Kidney (tissue), 14 donors: ENCODE data around the gene FAIM. TPM values are rescaled to one million over a fixed set of nuclear protein-coding genes. Genes with fewer than 3 reads are reported as not detected.
"Not testable (repeated sequence)": the region's sequence is repeated elsewhere in the genome, so short reads cannot be mapped to it uniquely, and the experiment has no call there.

Experiments used
- DNase-seq, 5 donors: peaks; one replicate each; pipeline ENCODE4 v3.0.0-alpha.2; 2013 to 2020
- FAIRE-seq: peaks from 2 replicates; lab custom pipeline; 2012; peaks lifted over from hg19 to GRCh38; lab: Jason Lieb, UNC
- H3K27ac ChIP-seq, 2 donors: one replicate each; pipeline ENCODE4 v1.7.0; 2013; ENCODE audit warnings: low read depth in 2 of 2, low read length in 2 of 2, inconsistent platforms in 1 of 2
- H3K27me3 ChIP-seq: one replicate; pipeline ENCODE4 v1.7.1; 2013; ENCODE audit warnings: low read length, inconsistent platforms; ENCODE audit not compliant: control insufficient read depth, insufficient read depth
- H3K36me3 ChIP-seq, 3 donors: one replicate each; pipeline versions ENCODE4 v1.7.0 to v1.7.1; 2013; ENCODE audit warnings: low read length in 3 of 3, control low read depth in 1 of 3, inconsistent platforms in 1 of 3; ENCODE audit not compliant: insufficient read depth in 3 of 3, control insufficient read depth in 2 of 3
- H3K4me1 ChIP-seq, 3 donors: one replicate each; pipeline versions ENCODE4 v1.7.0 to v1.7.1; 2013; ENCODE audit warnings: low read length in 3 of 3, inconsistent platforms in 1 of 3, low read depth in 1 of 3; ENCODE audit not compliant: control insufficient read depth in 2 of 3, insufficient read depth in 2 of 3
- H3K4me3 ChIP-seq, 3 donors: one replicate each; pipeline versions ENCODE4 v1.7.0 to v1.8.1; 2013; ENCODE audit warnings: low read length in 3 of 3, control low read depth in 1 of 3, inconsistent platforms in 1 of 3
- H3K9ac ChIP-seq, 3 donors: one replicate each; pipeline versions ENCODE4 v1.7.0 to v1.7.1; 2013; ENCODE audit warnings: low read length in 3 of 3, control low read depth in 1 of 3, inconsistent platforms in 1 of 3
- H3K9me3 ChIP-seq, 3 donors: one replicate each; pipeline versions ENCODE4 v1.7.0 to v1.7.1; 2013; ENCODE audit warnings: low read length in 3 of 3, control low read depth in 1 of 3, inconsistent platforms in 1 of 3; ENCODE audit not compliant: control insufficient read depth in 2 of 3, insufficient read depth in 1 of 3
- CTCF ChIP-seq: IDR thresholded peaks from 3 replicates; pipeline ENCODE4 v1.5.1; 2012; ENCODE audit warnings: mild to moderate bottlenecking, moderate library complexity, borderline replicate concordance; ENCODE audit not compliant: insufficient read depth; ENCODE audit errors: extremely low read depth
- intact Hi-C: fragments of 100-400 bp; cut with DNase I; formaldehyde crosslinking; loops from one replicate; pipeline ENCODE4 v1.11.1; 2022
- polyA plus RNA-seq: library from polyadenylated mRNA; stranded (reverse); fragments of 350-450 nt; fragmentation: Illumina TruSeq; extraction: RNeasy Lipid Tissue Mini Kit (QIAGEN cat#74804); gene quantifications from one replicate; pipeline ENCODE4 v1.2.3, GENCODE V29; 2014; ENCODE audit warnings: low read depth, low replicate concordance; ENCODE audit not compliant: insufficient read depth
- total RNA-seq: library from RNA; stranded (reverse); fragmentation: NEBNext Ultra II Directional; extraction: Animal tissue kit (Norgen Biotek cat#: 25700); gene quantifications from one replicate; pipeline ENCODE4 v1.2.1, GENCODE V29; 2021
- donor health status: control.
- donor health status: control.
- donor health status: control.
- donor health status: control.
- donor health status: control.
- donor health status: DM: yes; HTN: yes; CAD: no.
- donor health status: Normal renal cell carcinoma (clear cell type).

FAIM gene
- total and polyA plus RNA-seq, 2 donors from 2014 or later, result 18.3 to 23.0 TPM

DNA sequence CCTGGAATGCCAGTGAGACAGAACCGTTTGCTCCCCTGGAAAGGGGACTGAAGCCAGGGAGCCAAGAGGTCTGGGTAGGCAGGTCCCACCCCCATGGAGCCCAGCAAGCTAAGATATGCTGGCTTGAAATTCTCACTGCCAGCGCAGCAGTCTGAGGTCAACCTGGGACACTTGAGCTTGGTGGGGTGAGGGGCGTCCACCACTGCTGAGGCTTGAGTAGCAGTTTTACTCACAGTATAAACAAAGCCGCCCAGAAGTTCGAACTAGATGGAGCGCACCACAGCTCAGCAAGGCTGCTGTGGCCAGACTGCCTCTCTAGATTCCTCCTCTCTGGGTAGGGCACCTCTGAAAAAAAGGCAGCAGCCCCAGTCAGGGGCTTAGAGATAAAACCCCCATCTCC is 48.1 kb upstream of the FAIM start:
- H3K27me3 ChIP-seq, result no peaks in the 10 kb centered on the region
- peaks cover 0 to 2% (median 0%) of the 10 kb centered on the region in 3 donors for H3K36me3 ChIP-seq
- no peak overlapping the region for H3K4me3 ChIP-seq
- H3K27ac ChIP-seq, result no peak overlapping the region
- H3K4me1 ChIP-seq, result no peaks in the 10 kb centered on the region
- intact Hi-C loops, result no loop called here
- no peak overlapping the region for H3K9ac ChIP-seq
- TF ChIP-seq CTCF, result no peak
- H3K9me3 ChIP-seq, result peaks cover under 1 to 19% (median 4%) of the 10 kb centered on the region in 3 donors
- FAIRE-seq (no peak), DNase-seq (no peak)

DNA sequence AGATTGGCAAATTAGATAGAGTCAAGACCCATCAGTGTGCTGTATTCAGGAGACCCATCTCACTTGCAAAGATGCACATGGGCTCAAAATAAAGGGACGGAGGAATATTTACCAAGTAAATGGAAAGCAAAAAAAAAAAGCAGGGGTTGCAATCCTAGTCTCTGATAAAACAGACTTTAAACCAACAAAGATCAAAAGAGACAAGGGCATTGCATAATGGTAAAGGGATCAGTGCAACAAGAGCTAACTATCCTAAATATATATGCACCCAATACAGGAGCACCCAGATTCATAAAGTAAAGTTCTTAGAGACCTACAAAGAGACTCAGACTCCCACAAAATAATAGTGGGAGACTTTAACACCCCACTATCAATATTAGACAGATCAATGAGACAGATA is 45.7 kb upstream of the FAIM start:
- FAIRE-seq, intact Hi-C loops, H3K4me3 ChIP-seq: not testable (repeated sequence)

DNA sequence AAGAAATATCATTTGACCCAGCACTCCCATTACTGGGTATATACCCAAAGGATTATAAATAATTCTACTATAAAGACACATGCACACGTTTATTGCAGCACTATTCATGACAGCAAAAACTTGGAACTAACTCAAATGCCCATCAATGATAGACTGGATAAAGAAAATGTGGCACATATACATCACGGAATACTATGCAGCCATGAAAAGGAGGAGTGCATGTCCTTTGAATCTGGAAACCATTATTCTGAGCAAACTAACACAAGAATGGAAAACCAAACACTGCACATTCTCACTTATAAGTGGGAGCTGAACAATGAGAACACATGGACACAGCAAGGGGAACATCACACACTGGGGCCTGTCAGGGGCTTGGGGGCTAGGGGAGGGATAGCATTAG is 42.3 kb upstream of the FAIM start:
- H3K27ac ChIP-seq, H3K4me1 ChIP-seq, intact Hi-C loops, H3K9ac ChIP-seq, DNase-seq, H3K9me3 ChIP-seq, H3K4me3 ChIP-seq, H3K36me3 ChIP-seq, H3K27me3 ChIP-seq, FAIRE-seq: not testable (repeated sequence)

More for the DNA sequence above, 45.7 kb upstream of the FAIM start:
- not testable (repeated sequence) for H3K36me3 ChIP-seq, H3K27ac ChIP-seq, H3K4me1 ChIP-seq, H3K27me3 ChIP-seq, H3K9ac ChIP-seq, DNase-seq
- H3K9me3 ChIP-seq, result peaks cover 1 to 19% (median 4%) of the 10 kb centered on the region in 3 donors

DNA sequence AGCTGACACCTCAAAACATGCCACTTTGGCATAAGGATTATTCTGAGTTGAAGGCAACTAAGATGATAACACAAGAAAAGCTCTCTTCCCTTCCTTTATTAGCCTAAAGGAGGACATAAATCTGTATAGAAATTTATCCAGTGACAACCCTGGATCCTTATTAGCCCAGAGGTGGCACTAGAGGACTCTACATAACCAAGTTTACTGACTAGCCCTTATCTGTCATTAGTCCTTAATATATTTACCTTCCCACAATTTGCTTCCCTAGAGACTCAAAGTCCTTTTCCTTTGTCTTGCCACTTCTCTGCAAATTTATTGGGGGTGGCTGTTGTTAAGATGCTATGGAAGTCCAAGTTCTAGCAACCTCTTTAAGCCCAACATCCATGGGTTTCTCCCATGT is 41.2 kb upstream of the FAIM start:
- no peak overlapping the region for H3K4me3 ChIP-seq
- no peak for DNase-seq
- TF ChIP-seq CTCF, result no peak

More for the DNA sequence above, 41.2 kb upstream of the FAIM start:
- Histone ChIP-seq H3K4me1 (no peaks in the 10 kb centered on the region), H3K36me3 (no peaks in the 10 kb centered on the region), H3K9me3 (peaks cover 0 to 1% (median 0%) of the 10 kb centered on the region in 3 donors), H3K27me3 (no peaks in the 10 kb centered on the region), H3K9ac (no peak overlapping the region), H3K27ac (no peak overlapping the region)
- no peak for FAIRE-seq
- intact Hi-C loops, result no loop called here
